H1 (cell line): ENCODE measurements around the gene CHRNG. TPM values are rescaled to one million over a fixed set of nuclear protein-coding genes. Genes with fewer than 3 reads are reported as not detected.

Experiments used
- CBX8 ChIP-seq: fragments of 300-800, 300-1000 bp; sonication (generic); IDR thresholded peaks from 2 replicates; pipeline ENCODE4 v1.7.1; 2016; ENCODE audit warnings: low read depth, low read length, borderline replicate concordance
- polyA plus RNA-seq, 7 experiments: library from polyadenylated mRNA; depleted of rRNA in 3 of 7; stranded (reverse) in 5 of 7; unstranded in 2 of 7; fragments of >200 nt in 5 of 7; fragments of 200-250 nt in 2 of 7; gene quantifications; 1 replicate in 5 of 7; 2 replicates in 1 of 7; 4 replicates in 1 of 7; pipeline versions ENCODE4 v1.2.1 to v1.2.3, GENCODE V29; 2011 to 2013; ENCODE audit warnings: missing spikeins in 2 of 7, mixed read lengths in 2 of 7
- total RNA-seq: library from RNA; stranded (reverse); fragmentation: NEBNext Ultra II Directional; extraction: Animal tissue kit (Norgen Biotek cat#: 25700); gene quantifications from 2 replicates; pipeline ENCODE4 v1.2.1, GENCODE V29; 2021

The CHRNG gene
- total and polyA plus RNA-seq, 2 of the 8 experiments (the other 6 are each of a cell fraction or from before 2014, with no cell fraction given) = 0.05 TPM; not detected in 1

DNA sequence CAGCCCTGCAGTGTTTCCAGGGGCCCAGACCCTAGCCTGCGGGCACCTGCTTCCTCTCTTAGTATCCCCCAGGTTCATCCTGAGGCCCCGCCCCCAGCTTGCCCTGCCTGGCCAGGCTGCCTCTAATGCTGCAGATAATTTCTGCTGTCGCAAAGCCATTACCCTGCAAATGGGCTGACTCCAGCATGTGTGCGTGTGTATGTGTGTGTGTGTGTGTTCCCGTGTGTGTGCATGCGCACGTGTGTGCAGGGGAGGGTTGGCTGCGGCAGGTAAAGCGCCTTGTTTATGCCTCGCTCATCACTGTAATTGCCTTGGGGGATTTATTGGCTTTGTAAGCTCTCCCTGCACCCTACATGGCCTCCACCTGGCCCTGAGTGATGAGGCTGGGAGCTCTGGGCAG lies 26.9 kb upstream of the CHRNG start (continued):
- no peak for TF ChIP-seq CBX8
